HG02870 (cell line): ENCODE measurements around the gene DPM2.

Experiments used
- ATAC-seq: cut with Tn5 transposase; IDR thresholded peaks from one replicate; pipeline ENCODE4 v1.9.1; 2021; ENCODE audit warnings: mild to moderate bottlenecking, moderate library complexity; ENCODE audit not compliant: unreplicated experiment

Gene DPM2

DNA sequence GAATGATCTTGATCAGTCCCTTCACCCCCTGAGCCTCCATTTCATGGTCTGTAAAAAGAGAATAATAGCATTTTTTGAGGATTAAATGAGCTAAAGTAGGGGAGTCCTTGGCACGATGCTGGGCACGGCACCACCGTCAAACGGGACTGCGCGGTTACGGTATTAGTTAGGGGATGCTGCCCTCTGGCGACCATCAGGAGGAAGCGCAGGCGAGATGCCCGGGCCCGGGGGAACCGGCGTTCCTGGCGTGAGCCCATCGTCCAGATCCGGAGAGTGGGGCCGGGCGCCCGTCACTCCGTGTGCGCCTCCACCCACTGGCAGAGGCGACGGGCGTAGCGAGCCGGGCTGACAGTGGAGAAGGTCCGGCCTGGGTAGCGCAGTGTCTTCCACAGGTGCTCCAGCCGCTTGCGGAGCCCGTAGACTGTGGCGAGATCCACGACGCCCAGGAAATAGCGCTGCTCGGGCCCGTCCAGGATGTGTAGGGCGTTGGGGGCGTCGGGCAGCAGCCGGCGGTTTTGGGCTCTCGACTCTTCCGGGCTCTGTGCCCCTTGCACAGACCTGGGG lies 16.0 kb downstream of the DPM2 start:
- ATAC-seq: no peak

DNA sequence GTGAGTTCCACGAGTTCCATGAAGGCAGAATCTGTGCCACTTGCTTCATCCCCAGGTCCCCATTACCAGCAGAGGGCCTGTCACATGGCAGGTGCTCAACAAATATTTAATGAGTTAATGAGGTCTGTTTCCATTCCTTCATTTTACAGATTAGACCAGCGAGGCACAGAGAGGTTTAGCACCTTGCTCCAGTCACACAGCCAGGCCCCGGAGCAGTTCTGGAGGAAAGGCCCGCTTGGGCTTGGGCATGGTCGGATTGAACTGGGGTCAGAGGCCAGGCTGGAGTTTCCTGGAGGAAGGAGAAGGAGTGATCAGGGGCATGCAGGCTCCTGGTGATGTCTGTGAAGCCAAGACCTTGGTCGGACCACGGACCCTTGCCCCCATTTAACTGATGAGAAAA lies 16.9 kb downstream of the DPM2 start:
- ATAC-seq: no peak

DNA sequence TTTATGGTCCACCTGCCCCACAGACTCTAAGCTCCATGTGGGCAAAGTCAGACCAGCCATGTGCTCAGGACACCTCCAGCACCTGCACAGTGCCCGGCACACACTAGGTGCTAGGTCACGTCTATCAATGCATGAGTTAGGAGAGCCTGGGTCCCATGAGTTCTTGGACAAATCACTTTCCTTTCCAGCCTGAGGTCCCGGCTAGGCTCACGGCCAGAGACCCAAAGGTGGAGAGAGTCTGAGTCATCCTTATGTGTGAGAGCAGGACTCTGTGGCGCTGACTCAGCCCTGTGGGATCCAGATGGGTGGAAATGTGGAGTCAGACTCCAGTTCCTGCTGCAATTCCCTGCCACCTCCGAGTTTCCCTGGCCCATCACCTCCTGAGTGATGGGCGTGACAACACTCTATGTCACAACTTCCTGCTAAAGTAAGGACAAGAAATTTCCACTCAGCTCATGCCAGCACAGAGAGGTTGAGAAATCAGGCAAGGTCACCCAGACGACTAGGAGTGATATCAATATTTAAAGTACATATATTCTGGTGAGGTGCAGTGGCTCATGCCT lies 18.3 kb downstream of the DPM2 start:
- no peak for ATAC-seq

DNA sequence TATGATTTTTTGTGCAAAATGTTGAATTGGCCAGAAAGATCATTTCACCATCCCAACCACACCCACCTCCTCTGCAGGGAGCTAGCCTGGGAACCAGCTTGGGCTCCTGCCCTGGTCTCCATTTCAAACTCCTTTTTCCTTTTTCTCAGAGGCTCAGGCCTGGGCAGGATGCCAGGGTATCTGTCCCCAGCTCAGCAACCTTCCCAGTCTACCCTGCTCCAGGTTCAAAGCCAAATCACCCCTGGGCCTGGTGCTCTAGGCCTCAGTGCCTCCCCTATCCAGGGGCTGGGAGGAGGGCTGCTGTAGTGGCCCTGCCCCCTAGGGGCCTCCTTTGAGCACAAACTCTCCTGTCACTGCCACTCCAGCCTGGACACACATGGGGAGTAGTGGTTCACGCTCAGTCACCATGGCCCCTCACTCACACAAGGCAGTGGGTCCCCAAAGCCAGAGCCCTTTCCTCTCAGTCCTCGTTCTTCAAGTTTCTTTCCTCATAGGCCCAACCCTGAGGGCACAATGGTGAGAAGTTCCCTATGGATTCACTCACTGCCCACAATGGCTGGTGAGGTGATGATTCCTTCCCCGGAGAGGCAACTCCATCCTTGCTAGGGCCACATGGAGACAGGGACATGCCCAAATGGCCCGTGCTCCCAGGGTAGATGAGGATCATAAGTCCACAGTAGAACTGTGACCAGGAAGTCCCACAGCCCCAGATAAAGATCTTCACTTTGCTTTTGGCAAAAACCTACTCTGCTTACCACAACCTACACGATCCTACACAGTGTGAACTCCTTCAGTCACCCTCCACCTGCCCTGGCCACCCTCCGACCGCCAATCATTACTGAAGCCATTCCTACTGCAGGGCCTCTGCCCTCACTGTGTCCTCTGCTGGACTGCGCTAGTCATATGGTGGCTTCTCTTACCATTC lies 19.2 kb downstream of the DPM2 start:
- no peak for ATAC-seq

DNA sequence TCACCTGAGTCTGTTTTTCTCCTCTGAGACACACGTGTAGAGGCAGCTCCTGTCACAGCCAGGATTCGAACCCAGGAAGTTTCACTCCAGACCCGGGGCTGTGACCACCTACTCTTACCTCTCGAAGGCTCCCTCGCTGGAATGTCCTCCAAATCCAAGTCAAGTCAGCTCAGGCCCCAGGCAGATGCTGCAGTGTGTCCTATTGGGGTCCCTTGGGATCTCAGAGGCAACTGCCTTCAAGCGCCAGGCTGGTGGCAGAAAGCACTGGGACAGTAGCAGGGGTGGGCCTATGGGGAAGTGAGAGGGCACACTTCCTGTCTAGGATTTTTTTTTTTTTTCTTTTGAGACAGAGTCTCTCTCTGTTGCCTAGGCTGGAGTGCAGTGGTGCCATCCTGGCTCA lies 20.1 kb downstream of the DPM2 start:
- no peak for ATAC-seq

DNA sequence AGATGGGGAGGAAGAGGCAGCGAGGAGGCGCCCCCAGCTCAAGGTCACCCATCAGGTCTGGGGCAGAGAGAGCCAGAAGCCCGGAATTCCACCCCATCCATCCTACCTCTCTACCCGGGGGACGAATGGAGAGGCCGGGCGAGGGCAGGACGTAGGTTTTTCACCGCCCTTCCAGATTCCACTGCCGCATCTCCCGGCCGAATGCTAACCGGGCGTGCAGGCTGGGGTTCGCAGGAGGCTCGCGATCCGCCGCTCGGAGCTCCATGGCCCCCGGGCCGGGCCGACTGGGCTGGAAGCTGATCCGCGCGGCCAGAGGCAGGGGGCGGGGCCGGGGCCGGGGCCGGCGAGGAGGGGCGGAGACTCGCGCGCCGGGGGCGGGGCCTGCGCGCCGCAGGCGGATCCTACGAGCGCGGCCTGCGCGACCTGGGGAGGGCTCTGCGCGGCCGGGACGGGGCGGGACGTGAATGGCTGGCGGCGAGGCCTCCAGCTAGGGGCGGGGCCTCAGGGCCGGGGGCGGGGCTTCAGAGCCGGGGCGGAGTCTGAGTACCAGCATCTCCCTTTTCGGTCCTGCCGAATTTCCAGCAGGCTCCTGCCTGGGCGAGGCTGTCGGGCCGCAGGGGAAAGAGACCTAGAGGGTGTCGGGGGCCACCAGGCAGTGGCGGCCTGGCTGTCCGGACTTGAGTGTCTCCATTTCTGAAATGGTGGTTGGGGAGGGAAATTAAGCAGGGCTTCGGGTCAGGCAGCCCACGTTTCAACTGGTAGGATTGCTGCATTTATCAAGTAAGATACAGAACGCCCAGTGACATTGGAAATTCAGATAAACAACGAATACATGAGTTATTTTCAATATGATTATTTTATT lies 20.7 kb downstream of the DPM2 start, which contains the start of gene ST6GALNAC4:
ST6GALNAC4 (minus strand) TSS at position 322 of the 862 bp plus-strand sequence. CDS start 622 bp downstream, outside the sequence.
- peak; percentile 68 for ATAC-seq

DNA sequence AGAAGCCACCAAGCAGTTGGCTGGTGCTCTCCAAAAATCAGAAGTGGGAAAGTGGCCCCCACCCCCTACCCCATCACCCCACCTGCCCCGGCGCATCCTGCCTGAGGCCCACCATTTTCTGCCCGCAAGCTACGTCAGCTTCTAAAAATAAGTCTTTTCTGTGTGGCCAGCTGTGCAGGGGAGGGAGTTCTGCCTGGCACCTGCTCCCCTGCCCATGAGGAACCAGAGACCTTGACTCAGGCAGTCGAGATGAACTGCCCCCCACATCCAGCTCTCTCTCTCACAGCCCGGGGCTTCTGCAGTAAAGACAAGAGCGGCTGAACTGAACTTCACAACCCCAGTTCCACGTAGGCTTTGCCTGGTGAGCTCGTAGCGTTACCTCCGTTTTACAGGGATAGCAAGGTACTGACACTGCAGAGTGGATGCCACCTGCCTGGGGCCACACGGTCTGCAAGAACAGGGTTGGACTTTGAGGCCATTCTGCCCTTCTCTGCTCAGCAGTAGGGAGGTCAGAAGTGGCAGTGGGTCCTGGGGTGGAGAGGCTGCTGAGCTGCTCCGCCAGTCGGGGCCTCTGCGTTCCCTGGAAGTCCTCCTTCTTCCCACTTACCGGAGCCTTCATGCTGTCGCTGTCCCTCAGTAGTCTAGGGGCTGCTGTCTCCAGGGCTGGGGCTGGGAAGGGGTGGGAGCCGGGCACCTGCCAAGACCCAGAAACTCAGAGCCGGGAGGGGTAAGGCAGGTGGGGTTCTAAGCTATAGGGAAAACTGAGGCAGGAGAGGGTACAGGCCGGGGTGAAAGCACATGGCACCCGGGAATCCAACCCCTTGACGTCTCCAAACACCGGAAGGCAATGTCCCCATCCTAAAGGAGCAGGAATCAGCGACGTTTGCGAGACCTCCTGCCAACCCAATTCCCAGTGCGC lies 21.6 kb downstream of the DPM2 start:
- ATAC-seq: no peak

DNA sequence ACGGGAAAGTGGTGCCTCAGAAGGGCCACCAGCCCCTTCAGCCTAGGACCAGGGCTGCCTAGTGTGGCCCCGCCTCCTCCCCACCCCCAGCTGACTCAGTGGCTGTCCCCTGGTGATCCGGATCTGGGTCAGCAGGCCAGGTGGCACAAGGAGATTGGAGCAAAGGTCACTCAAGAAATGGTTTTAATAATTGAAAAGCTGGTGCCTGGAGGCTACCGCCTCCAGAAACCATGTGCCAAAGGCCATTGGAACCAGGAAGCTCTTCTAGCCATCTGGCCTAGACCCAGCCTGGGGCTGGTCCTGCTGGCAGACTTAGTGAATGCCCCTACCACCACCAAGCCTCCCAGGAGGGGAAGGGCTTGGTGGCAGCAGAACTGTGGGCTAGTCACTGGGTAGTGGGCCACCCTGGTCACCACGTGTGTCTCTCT lies 22.3 kb downstream of the DPM2 start:
- no peak for ATAC-seq

DNA sequence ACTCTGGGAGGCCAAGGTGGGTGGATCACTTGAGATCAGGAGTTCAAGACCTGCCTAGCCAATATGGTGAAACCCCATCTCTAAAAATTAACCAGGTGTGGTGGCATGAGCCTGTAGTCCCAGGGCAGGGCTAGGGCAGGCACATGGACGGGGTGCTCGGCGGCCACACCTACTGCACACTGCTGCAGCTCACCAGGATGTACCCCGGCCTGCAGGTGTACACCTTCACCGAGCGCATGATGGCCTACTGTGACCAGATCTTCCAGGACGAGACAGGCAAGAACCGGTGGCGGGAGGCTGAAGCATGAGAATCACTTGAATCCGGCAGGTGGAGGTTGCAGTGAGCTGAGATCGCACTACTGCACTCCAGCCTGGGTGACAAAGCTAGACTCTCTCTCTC lies 24.0 kb downstream of the DPM2 start:
- no peak for ATAC-seq

DNA sequence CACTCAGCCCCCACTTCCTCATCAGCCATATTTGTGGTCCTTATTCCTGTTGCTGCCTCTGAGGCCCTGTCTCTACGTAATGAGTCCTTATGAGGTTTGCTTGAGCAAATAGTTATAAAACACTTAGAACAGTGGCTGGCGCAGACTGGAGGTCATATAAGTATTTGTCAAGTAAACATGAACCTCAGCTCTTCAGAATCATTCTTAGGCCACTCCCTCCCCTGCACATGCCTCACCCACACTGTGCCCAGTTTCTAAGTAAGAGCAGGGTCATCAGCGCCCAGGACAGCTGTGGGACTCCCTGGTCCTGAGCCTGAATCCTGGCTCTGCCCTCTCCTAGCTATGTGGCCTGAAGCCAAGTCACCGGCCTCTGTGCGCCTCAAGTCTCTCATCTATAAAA lies 24.8 kb downstream of the DPM2 start:
- no peak for ATAC-seq

DNA sequence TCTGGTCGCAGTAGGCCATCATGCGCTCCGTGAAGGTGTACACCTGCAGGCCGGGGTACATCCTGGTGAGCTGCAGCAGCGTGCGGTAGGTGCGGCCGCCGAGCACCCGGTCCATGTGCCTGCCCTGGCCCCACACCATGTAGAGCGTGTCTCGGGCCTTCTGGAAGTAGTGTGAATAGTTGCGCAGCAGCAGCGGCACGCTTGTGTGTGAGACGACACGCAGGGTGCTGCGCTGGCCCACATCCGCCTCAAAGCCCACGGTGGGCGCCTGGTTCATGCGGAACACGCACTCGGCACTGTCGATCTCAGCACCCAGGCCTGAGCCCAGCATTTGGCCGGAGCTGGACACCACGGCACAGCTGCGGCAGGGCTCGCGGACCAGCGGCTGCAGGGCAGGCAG lies 25.4 kb downstream of the DPM2 start:
- ATAC-seq: no peak

DNA sequence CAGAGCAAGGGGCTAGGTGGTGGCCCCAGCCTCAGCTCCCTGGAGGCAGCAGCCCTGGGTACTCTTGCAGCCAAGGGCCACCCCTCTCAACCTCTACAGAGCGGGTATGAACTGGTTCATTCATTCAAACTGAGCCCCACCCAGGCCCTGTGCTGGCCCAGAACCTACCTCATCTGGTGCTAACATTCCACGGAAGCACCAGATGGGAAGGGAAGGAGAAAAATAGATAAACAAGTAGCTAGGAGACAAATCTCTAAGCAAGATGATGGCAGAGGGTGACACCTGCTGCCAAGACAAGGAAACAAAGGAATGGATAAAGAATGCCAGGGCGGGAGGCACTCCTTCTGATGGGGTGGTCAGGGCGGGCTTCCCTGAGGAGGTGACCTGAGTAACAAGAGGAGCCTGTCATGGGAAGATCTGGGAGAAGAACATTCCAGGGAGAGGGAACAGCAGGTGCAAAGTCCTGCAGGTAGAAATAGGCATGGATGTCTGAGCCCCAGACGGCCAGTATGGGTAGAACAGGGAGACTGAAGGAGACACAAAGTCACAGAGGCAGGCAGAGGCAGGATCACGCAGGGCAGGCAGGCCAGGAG lies 26.9 kb downstream of the DPM2 start:
- no peak for ATAC-seq

DNA sequence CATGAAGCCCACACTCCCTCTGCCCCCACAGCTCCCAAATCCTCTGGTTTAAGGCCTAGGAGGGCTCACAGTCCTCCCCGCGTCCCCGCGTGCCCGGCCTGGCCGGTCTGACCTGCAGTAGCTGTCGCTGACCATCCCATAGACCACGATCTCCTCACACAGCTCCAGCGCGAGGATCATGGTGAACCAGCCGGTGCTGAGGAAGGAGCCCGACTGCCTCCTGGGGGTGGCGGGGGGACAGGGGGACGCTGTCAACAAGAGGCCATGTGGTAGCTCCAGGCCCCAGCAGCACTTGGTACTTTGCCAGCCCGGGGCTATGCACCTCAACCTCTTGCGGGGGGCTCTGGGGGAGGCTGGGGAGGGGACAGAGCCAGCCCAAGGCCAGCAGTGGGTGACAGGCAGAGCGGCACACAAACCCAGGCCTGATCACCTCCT lies 27.8 kb downstream of the DPM2 start:
- no peak for ATAC-seq

DNA sequence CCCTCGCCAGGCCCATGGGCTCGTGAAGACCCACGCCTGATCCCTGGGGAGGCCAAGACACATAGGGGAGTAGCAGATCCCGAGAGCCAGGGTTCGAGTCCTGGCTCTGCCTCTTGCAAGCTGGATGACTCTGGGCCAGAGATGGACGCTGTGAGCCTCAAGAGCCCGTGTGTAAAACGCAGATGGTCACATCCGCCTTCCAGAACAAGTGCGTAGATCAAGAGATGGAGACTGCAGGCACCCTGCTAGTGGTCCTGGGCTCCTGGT lies 29.1 kb downstream of the DPM2 start:
- ATAC-seq: no peak

DNA sequence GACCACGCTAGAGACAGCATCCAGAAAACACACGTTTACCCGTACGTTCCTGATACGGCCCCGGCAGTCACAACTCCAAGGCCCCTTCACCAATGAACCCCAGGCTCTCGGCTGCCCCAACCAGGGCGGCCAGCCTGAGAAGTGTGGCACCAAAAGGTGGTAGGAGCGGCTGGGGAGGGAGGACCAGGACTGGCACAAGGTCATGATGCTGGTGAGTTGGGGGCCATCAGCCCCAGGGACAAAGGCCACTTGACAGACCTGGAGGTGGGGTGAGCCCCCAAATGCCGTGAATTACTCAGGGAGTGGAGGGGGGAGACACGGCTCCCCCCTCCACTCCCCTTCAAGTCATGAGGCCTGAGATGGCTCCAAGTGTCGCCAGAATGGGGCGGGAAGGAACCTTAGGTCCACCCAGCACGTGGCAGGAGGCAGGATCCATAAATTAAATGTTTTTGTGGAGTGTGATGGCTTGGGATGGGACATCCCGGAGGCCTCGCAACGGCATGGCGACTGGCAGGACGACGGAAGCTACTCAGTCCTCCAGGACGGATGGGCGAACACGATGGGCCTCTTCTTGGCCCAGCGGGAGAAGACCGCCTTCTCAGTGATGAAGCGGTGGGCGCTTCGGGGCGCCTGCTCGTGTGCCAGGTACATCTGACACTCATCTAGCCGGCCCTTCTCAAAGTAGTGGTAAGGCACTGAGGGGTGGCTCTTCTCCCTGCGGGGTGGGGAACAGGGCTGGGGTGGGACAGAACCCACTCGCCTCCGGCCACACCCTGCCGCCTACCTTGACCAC lies 29.6 kb downstream of the DPM2 start:
- ATAC-seq: no peak

DNA sequence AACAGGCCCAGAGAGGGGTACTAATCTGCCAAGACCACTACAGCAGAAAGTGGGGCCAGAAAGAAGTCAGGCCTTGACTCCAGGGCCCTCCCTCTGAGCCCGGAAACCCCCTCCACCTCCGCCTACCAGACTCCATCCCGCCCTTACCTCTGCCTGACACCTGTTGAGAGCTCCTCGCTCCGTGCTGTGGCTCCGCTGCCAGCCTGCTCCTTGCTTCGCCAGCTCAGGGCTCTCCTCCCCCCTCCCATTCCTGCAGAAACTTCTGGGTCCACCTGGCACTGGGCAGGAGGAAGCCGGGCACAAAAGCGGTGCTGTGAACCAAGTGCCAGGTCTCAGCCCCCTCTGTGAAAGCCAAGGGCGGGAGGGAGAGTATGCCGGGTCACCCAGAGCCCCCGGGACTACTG lies 31.9 kb downstream of the DPM2 start:
- ATAC-seq: no peak

DNA sequence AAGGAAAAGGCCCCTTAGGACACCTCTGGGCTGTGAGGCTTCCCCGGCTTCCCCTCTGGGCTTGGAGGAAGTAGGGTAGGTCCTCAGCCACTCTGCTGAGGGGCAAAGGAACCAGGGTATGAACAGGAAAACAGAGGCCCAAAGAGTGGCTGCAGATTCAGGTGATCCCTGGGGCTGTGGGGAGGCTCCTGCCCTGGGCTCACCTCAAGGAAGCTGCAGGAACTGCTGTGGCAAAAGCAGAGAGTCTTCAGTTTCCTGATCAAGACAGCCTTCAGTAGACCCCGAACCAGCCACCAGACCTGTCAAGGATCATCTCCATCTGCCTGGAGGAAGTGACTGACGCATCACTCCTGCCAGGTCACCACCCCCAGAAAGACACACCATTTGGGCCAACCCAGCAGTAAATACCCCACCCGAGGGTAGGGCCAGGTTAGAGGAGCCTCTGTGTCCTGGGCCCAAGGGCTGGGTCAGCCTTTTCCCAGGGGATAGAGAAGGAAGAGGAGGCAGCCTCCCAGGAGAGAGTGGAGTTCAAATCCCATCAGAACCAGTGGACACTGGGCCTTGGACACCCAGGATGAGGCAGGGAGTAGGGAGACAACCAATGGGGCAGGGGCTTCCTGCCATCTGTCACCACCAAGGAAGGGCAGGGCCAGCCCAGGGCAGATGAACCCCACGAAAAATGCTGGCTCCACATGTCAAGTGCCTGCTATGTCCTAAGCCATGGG lies 32.5 kb downstream of the DPM2 start:
- ATAC-seq: no peak

DNA sequence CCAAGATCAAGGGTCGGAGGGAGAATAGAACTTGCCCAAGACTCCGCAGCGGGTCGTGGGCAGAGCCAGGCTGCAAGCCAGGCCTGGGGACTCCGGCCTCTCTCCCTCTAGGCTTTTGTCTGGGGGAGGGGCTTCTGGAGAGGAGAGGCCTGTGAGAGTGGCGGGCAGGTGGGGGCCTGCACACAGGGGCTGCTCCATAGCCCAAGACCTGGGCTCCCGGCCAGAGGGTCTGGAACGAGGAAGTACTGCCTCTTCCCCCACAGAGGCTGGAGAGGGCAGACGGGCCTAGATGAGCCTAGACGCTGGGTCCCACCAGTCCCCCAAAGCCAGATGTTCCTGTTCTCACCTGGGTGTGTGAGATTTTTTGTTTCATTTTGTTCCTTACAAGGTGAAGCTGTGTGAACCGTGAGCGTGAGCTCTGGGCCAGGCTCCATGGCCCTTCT lies 33.1 kb downstream of the DPM2 start:
- no peak for ATAC-seq
